ENCODE data around the gene SLC16A14. TPM values are rescaled to one million over a fixed set of nuclear protein-coding genes. Genes with fewer than 3 reads are reported as not detected.

The SLC16A14 gene
- total RNA-seq, 1 experiment from 2014 or later, result 12.4 TPM

- no TSS peak for BruUV-seq (replicated peaks)
- CTCF ChIA-PET, result no interaction called here
- H3K4me1 ChIP-seq (ENCODE audit: insufficient read depth, low read length), result no peaks in the 10 kb centered on the region
- POLR2A ChIA-PET (ENCODE audit: unreplicated experiment), result no interaction called here
- no peak overlapping the region for H3K4me2 ChIP-seq (ENCODE audit: low read length)
- H4K20me1 ChIP-seq (ENCODE audit: low read length), result no peaks in the 10 kb centered on the region
- no peaks in the 10 kb centered on the region for H3F3A ChIP-seq (ENCODE audit: low read length, unreplicated experiment)
- intact Hi-C loops (cut with micrococcal nuclease), result no loop called here
- no peak overlapping the region for H3K4me3 ChIP-seq (ENCODE audit: low read length)
- H3K9ac ChIP-seq (ENCODE audit: low read length), result no peak overlapping the region
- H3K36me3 ChIP-seq (ENCODE audit: low read depth, low read length), result no peaks in the 10 kb centered on the region
- H3K27ac ChIP-seq (ENCODE audit: low read length), result no peak overlapping the region
- no peak for ATAC-seq
- H3K79me2 ChIP-seq (ENCODE audit: low read length), result no peaks in the 10 kb centered on the region
- H3K9me3 ChIP-seq (ENCODE audit: low read length), result no peaks in the 10 kb centered on the region
- H3K27me3 ChIP-seq (ENCODE audit: low read length), result no peaks in the 10 kb centered on the region
- no peak overlapping the region for H2AFZ ChIP-seq (ENCODE audit: low read length)
- no peak for TF ChIP-seq EZH2phosphoT487 (IDR thresholded peaks at IDR 0.05; ENCODE audit: borderline replicate concordance, low read length)
- no peak for TF ChIP-seq EZH2 (IDR thresholded peaks at IDR 0.05; ENCODE audit: low read length, unreplicated experiment)
- TF ChIP-seq CTCF (conservative IDR thresholded peaks at IDR 0.05; ENCODE audit: low read depth, low read length), result no peak
- H3K9me2 ChIP-seq (replicated peaks; ENCODE audit: low read length), result 0 out of 2 replicates have a peak, but pooled peaks cover 3% of the 10 kb centered on the region
- no peak for DNase-seq
Measured at GRCh38 chr2:229993236-229993635, 75.5 kb downstream of the SLC16A14 start.

Other genes with a start within 250 kb of the SLC16A14 start
- 113 and 147 TPM in 2 replicates for gene TRIP12, start 146.9 kb downstream of the SLC16A14 start, total RNA-seq (2014; rRNA removed)
- 3.6 and 4.3 TPM in 2 replicates for gene FBXO36, start 146.4 kb downstream of the SLC16A14 start, total RNA-seq (2014; rRNA removed)
- gene SP110, start 151.1 kb upstream of the SLC16A14 start, total RNA-seq (2014; rRNA removed), result 3.5 and 6.7 TPM in 2 replicates
- gene SP140, start 156.8 kb upstream of the SLC16A14 start, total RNA-seq (2014; rRNA removed), result 1.7 TPM in 1 of 2 replicates, not detected in the other